WTC11 (cell line): ENCODE measurements around the gene MAGEA3.

ENCODE experiments used
- CTCF ChIP-seq: fragments of 200-600 bp; IDR thresholded peaks from 2 replicates; pipeline ENCODE4 v1.8.0; 2022; ENCODE audit warnings: antibody characterized with exemption
- E2F4 ChIP-seq: sonication (generic); formaldehyde crosslinking; IDR thresholded peaks from 2 replicates; pipeline ENCODE4 v1.8.1; 2022; ENCODE audit warnings: low read depth, mild to moderate bottlenecking, moderate library complexity, missing genetic modification reagents, borderline replicate concordance
- FOXP4 ChIP-seq: sonication (generic); formaldehyde crosslinking; IDR thresholded peaks from 2 replicates; pipeline ENCODE4 v1.8.0; 2022; ENCODE audit warnings: mild to moderate bottlenecking, missing genetic modification reagents
- MAX ChIP-seq: sonication (generic); formaldehyde crosslinking; IDR thresholded peaks from 2 replicates; pipeline ENCODE4 v1.8.0; 2022; ENCODE audit warnings: mild to moderate bottlenecking, missing genetic modification reagents
- NFYB ChIP-seq: sonication (generic); formaldehyde crosslinking; conservative IDR thresholded peaks from 2 replicates; pipeline ENCODE4 v1.8.0; 2022; ENCODE audit warnings: low read depth, missing genetic modification reagents
- STAT6 ChIP-seq: sonication (generic); formaldehyde crosslinking; conservative IDR thresholded peaks from 2 replicates; pipeline ENCODE4 v1.8.1; 2023; ENCODE audit warnings: mild to moderate bottlenecking, low read depth, missing genetic modification reagents, moderate library complexity
- USF1 ChIP-seq: sonication (generic); formaldehyde crosslinking; IDR thresholded peaks from 2 replicates; pipeline ENCODE4 v1.8.0; 2022; ENCODE audit warnings: mild to moderate bottlenecking, missing genetic modification reagents
- ZNF138 ChIP-seq: sonication (generic); formaldehyde crosslinking; conservative IDR thresholded peaks from 2 replicates; pipeline ENCODE4 v1.8.1; 2022; ENCODE audit warnings: mild to moderate bottlenecking, moderate library complexity, missing genetic modification reagents
- ZNF396 ChIP-seq: fragments of 250-450 bp; sonication (Bioruptor Pico); IDR thresholded peaks from 2 replicates; pipeline ENCODE4 v1.8.0; 2021; ENCODE audit warnings: mild to moderate bottlenecking, moderate library complexity, borderline replicate concordance

GRCh38 chrX:152658302-152658701 lies 40.3 kb upstream of the MAGEA3 start:
- no peak for TF ChIP-seq CTCF
- no peak for TF ChIP-seq USF1 (CRISPR knock-in tag)
- TF ChIP-seq FOXP4 (CRISPR knock-in tag) = no peak
- no peak for TF ChIP-seq ZNF138 (CRISPR knock-in tag)
- TF ChIP-seq STAT6 = no peak
- TF ChIP-seq E2F4 = no peak
- TF ChIP-seq MAX (CRISPR knock-in tag) = no peak
- no peak for TF ChIP-seq ZNF396 (CRISPR knock-in tag)
- no peak for TF ChIP-seq NFYB (CRISPR knock-in tag)
